Retinal pigment epithelial cell (primary cell): Measurements from ENCODE around the gene GPRIN1.

ENCODE experiments used
- DNase-seq: peaks from one replicate; pipeline ENCODE4 v3.0.0-alpha.2; 2010; ENCODE audit warnings: low read depth
- H3K4me3 ChIP-seq: 2 replicates; pipeline ENCODE4 v1.5.1; 2011; ENCODE audit warnings: mild to moderate bottlenecking, low read length, control low read depth, moderate library complexity
- TF ChIP-seq, protein P1 (sequence below): conservative IDR thresholded peaks from 2 replicates; pipeline ENCODE4 v1.5.1; 2011; ENCODE audit warnings: low read depth, low read length, control low read depth, inconsistent platforms

The GPRIN1 gene

DNA sequence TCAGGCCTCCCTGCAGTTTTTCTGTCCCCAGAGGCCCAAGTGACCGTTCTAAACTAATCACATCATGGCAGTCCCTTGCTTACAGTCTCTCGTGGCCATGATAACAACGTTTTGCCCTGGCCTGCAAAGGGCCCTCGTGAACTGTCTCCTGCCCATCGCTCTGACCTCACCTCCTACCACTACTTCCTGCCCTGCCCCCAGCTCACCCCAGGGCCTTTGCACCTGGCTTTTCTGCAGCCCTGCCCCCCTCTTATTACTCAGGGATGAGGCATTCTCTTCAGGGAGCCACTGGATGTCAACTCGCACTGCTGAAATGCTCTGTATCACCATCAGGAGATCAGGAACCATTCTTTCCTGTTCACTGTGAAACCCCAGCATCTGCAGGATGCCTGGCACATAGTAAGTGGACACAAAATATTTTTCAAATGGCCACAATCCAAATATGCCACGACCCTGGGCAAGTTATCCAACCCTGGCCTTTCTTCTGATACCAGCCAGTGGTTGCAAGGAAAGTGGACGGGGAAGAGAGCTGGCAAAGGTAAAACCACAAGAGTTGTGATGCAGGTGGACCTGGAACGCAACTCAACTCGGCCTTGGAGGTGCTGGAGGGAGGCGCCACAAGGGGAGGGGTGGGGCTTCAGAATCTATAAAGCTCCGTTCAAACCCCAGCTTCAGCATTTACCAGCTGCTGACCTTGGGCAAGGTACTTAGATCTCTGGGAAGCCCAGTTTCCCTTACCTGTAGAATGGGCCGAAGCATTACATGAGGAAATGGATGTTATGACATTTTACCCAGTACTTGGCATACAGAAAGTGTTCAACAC, 18.7 kb upstream of the GPRIN1 start:
- no peak for DNase-seq
- H3K4me3 ChIP-seq, result no peak overlapping the region

DNA sequence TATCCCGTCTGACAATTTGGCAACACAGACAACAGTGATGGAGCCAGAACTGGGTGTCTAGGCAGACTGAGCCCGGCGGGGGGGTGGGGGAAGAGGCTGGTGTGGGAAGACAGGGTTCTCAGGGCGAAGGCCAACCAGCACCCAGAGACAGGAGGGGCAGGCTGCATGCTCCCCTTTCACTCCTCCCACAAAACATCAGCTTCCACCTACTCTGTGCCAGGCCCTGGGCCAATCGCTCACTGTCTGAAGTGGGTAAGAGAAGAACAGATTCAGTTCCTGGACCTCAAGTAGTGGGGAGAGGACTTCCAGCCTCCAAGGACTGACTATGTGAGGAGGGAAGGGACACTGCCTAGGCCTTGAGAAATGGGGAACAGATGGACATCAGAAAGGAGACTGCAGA, 17.6 kb upstream of the GPRIN1 start:
- TF ChIP-seq, protein P1, sequence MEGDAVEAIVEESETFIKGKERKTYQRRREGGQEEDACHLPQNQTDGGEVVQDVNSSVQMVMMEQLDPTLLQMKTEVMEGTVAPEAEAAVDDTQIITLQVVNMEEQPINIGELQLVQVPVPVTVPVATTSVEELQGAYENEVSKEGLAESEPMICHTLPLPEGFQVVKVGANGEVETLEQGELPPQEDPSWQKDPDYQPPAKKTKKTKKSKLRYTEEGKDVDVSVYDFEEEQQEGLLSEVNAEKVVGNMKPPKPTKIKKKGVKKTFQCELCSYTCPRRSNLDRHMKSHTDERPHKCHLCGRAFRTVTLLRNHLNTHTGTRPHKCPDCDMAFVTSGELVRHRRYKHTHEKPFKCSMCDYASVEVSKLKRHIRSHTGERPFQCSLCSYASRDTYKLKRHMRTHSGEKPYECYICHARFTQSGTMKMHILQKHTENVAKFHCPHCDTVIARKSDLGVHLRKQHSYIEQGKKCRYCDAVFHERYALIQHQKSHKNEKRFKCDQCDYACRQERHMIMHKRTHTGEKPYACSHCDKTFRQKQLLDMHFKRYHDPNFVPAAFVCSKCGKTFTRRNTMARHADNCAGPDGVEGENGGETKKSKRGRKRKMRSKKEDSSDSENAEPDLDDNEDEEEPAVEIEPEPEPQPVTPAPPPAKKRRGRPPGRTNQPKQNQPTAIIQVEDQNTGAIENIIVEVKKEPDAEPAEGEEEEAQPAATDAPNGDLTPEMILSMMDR, result no peak
- DNase-seq, result no peak

More for the DNA sequence above, 18.7 kb upstream of the GPRIN1 start:
- TF ChIP-seq, protein P1, result no peak

DNA sequence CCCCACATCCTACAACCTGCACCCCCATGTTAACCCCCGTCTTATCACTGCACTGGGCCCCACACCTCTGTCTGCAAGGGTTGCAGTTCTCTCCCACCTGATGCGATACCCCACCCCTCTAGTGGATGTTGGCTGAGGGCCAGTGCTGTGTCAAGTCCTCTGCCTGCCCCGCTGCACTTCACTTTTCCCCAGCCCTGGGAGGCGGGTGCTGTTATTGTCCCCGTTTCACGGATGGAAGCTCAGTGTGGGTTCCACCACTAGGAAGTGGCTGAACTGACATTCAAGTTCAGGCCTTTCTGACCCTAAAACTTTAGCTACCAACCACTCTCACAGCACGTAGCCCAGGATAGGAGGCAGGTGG, 16.9 kb upstream of the GPRIN1 start:
- no peak overlapping the region for H3K4me3 ChIP-seq
- TF ChIP-seq, protein P1, result no peak
- no peak for DNase-seq

More for the DNA sequence above, 17.6 kb upstream of the GPRIN1 start:
- H3K4me3 ChIP-seq, result no peak overlapping the region

DNA sequence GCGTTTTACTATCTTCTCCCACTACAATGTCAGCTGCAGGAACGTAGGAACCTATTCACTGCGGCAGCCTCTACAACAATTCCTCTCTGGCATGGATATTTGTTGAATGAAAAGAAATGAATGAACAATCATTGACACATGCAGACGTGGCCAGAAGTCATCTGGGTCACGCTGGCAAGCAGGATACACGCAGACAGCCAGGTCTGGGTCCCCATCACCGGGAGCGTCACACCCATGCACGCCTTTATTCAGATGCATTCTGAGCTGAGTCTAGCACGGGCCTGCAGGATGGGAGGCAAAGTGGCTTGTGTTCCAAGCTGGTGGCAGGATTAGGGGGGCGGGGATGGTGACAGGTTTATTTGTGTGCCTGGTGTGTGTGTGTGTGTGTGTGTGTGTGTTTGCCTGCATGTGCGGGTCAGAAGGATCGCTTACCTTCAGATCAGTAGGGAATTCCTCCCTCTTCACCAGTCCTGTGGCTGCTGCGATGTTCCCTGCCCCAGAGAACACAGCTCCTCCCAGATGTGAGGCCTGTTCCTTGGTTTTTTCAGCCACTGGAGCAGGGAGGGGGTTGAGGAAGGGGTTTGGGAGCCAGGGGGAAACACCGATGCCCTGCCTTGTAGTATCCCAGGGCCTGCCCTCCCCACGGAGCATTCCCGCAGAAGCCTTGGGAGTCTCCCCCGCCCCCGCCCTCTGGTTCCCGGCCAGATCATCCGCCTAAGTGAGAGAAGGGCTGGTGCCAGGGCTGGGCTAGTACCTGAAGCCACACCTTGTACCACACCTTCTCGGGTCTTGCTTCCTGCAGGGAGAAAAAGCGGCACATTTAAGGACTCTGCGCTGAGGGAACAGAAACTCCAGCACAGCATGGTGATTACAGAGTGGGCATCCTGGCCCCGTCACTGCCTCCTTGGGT, 16.3 kb upstream of the GPRIN1 start:
- no peak overlapping the region for H3K4me3 ChIP-seq
- TF ChIP-seq, protein P1, result no peak
- DNase-seq, result no peak

DNA sequence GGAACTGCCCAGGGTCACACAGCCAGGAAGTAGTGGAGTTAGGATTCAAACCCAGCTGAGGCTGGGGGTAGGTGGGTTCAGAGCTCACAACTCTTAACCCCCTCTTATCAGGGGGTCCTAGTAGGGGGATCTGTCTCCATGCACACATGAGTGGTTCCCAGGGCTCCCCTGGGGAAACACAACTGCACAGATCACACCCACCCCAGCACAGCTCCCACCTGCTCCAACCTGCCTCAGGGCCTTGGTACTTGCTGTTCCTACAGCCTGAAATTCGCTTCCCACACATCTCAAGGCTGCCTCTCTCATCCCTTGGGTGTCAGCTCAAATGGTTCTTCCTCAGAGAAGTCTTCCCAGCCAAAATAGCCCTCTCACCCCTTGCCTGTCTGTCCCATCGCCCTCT, 15.6 kb upstream of the GPRIN1 start:
- no peak overlapping the region for H3K4me3 ChIP-seq
- no peak for DNase-seq
- TF ChIP-seq, protein P1, result no peak

DNA sequence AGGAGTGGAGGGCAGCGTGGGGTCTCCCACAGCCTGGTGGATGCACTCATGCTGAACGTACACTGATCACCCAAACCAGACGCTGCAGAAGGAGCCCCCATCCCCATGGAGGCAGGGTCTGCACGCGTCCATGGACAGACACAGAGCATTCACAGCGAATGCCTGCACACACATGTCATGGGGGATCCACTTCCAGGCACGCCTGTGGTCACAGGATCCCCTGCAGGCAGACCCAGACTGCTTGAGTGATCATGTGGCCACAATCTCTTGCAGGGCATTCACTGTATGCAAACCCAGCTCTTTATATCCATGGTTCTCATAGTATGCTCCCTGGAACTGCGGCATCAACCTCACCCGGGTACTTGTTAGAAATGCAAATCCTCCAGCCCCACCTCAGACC, 15.0 kb upstream of the GPRIN1 start:
- no peak overlapping the region for H3K4me3 ChIP-seq
- DNase-seq, result no peak
- TF ChIP-seq, protein P1, result no peak
